ENCODE measurements around the gene CHSY1. TPM values are rescaled to one million over a fixed set of nuclear protein-coding genes. Genes with fewer than 3 reads are reported as not detected.

CHSY1 gene
- total and polyA plus RNA-seq, 2 of the 13 experiments (the other 11 are each of a cell fraction or from before 2014, with no cell fraction given) = 13.3 to 13.7 TPM

DNA sequence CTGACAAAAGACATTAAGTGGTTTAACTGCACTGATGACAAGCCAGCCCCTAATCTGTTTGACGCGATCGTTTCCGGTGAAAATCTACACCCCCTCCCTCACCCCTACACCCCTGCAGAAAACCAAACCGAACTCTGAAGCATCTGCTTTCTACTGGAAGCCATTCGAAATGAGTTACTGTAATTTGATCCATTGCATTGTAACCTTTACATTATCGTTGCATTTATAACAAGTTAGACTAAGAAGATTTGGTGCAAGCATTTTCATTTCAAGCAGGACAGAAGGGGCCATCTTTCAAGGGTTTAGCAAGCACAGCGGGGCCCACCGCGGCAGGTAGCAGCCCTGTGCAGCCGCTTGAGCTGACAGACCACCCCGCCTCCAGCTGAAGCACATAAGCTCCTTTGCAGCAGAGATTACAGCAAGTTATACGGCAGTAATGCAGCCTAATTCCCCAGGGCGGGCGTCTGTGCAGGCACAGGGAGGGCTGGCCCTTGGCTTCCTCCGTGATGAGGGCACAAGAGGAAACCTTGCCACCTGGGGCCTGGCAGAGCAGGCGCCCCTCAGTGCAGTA, 79.3 kb downstream of the CHSY1 start:
- TF ChIP-seq MYNN (CRISPR knock-in tag; IDR thresholded peaks at IDR 0.05; ENCODE audit: low read depth) = no peak
- no peak for TF ChIP-seq CBFB (CRISPR knock-in tag; IDR thresholded peaks at IDR 0.05)
- no peak for TF ChIP-seq ZNF350 (CRISPR knock-in tag; IDR thresholded peaks at IDR 0.05; ENCODE audit: borderline replicate concordance, low read depth)
- BruUV-seq (replicated peaks) = no TSS peak
- DNase-seq (ENCODE audit: low spot score) (no peak), ATAC-seq (no peak), FAIRE-seq (no peak)
- Histone ChIP-seq H3K4me1 (ENCODE audit: insufficient read depth, low read length) (peaks cover 34% of the 10 kb centered on the region), H3K27ac (ENCODE audit: extremely low read length, insufficient read depth, low read length) (no peak overlapping the region), H3K36me3 (replicated peaks in 1 of 2; ENCODE audit: control insufficient read depth in 1 of 2, insufficient read depth in 2 of 2, low read length in 2 of 2) (peaks cover 3 to 16% of the 10 kb centered on the region in 2 experiments; a peak in 4 of 5 replicates), H3K9me3 (ENCODE audit: low read length) (no peaks in the 10 kb centered on the region), H3K9ac (ENCODE audit: insufficient read depth, low read depth, low read length) (no peak overlapping the region), H2AFZ (ENCODE audit: low read length) (no peak overlapping the region), H4K20me1 (ENCODE audit: insufficient read depth, low read length) (no peaks in the 10 kb centered on the region), H3K79me2 (ENCODE audit: insufficient read depth, low read length) (no peaks in the 10 kb centered on the region), H3K27me3 (ENCODE audit: control insufficient read depth in 1 of 2, insufficient read depth in 2 of 2, low read length in 2 of 2) (no peaks in the 10 kb centered on the region), H3K4me3 (replicated peaks in 1 of 3; ENCODE audit: insufficient read depth in 1 of 3, low read depth in 2 of 3, low read length in 3 of 3) (no peak overlapping the region), H3K4me2 (ENCODE audit: low read depth, low read length) (no peak overlapping the region)
- intact Hi-C loops (cut with micrococcal nuclease; ENCODE audit: unreplicated experiment) = no loop called here
- CTCF ChIA-PET (ENCODE audit: low intra/inter-chr PET ratio, low total read pairs) = no interaction called here
- POLR2A ChIA-PET = no interaction called here
- WGBS (ENCODE audit: low lambda C conversion rate) = 87% methylated on average over 12 of the region's 17 CpGs
- in situ Hi-C loops (cut with HindIII; ENCODE audit: extremely low pct_ligation_motif_present, low pct_unique_long_range_greater_than_20kb) = no loop called here

DNA sequence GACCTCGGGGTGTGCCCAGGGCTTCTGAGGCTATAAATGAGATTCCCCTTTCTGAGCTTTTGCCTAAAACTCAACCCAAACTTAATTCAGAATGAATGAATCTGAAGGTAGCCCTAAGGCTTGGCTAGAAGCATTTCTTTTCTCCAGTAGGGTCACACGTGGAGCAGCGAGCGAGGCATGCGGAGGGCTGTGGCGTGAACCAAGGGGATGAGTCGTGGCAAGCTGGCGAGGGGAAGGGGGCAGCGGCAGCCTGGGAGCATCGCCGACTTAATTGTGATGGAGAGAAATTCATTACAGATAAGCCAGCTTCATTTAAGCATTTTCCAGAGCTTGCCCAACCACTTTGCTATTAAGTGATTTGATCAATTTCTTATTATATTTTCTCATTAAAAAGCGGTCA, 79.9 kb downstream of the CHSY1 start:
- no peaks in the 10 kb centered on the region for H4K20me1 ChIP-seq (ENCODE audit: insufficient read depth, low read length)
- H3K27me3 ChIP-seq (ENCODE audit: control insufficient read depth in 1 of 2, insufficient read depth in 2 of 2, low read length in 2 of 2) = no peaks in the 10 kb centered on the region
- ATAC-seq (no peak), FAIRE-seq (no peak), DNase-seq (ENCODE audit: low spot score) (no peak)
- no peaks in the 10 kb centered on the region for H3K9me3 ChIP-seq (ENCODE audit: low read length)
- H3K9ac ChIP-seq (ENCODE audit: insufficient read depth, low read depth, low read length) = no peak overlapping the region
- BruUV-seq (replicated peaks) = no TSS peak
- CTCF ChIA-PET (ENCODE audit: low intra/inter-chr PET ratio, low total read pairs) = no interaction called here
- no peak overlapping the region for H2AFZ ChIP-seq (ENCODE audit: low read length)
- no peak overlapping the region for H3K4me3 ChIP-seq (replicated peaks in 1 of 3; ENCODE audit: insufficient read depth in 1 of 3, low read depth in 2 of 3, low read length in 3 of 3)
- no peak overlapping the region for H3K4me2 ChIP-seq (ENCODE audit: low read depth, low read length)
- intact Hi-C loops (cut with micrococcal nuclease; ENCODE audit: unreplicated experiment) (no loop called here), in situ Hi-C loops (cut with HindIII; ENCODE audit: extremely low pct_ligation_motif_present, low pct_unique_long_range_greater_than_20kb) (no loop called here)
- peaks cover 0 to 12% of the 10 kb centered on the region in 2 experiments; a peak in 2 of 5 replicates for H3K36me3 ChIP-seq (replicated peaks in 1 of 2; ENCODE audit: control insufficient read depth in 1 of 2, insufficient read depth in 2 of 2, low read length in 2 of 2)
- 92% methylated on average over 12 of the region's 12 CpGs for WGBS (ENCODE audit: low lambda C conversion rate)
- H3K79me2 ChIP-seq (ENCODE audit: insufficient read depth, low read length) = no peaks in the 10 kb centered on the region
- POLR2A ChIA-PET = no interaction called here
- H3K4me1 ChIP-seq (ENCODE audit: insufficient read depth, low read length) = peaks cover 35% of the 10 kb centered on the region
- H3K27ac ChIP-seq (ENCODE audit: extremely low read length, insufficient read depth, low read length) = no peak overlapping the region
- no peak for TF ChIP-seq ZNF317 (CRISPR knock-in tag; IDR thresholded peaks at IDR 0.05)
- no peak for TF ChIP-seq ZNF737 (CRISPR knock-in tag; IDR thresholded peaks at IDR 0.05; ENCODE audit: borderline replicate concordance)
- no peak for TF ChIP-seq ZNF619 (CRISPR knock-in tag; IDR thresholded peaks at IDR 0.05)
- TF ChIP-seq, protein P1, sequence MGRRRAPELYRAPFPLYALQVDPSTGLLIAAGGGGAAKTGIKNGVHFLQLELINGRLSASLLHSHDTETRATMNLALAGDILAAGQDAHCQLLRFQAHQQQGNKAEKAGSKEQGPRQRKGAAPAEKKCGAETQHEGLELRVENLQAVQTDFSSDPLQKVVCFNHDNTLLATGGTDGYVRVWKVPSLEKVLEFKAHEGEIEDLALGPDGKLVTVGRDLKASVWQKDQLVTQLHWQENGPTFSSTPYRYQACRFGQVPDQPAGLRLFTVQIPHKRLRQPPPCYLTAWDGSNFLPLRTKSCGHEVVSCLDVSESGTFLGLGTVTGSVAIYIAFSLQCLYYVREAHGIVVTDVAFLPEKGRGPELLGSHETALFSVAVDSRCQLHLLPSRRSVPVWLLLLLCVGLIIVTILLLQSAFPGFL (CRISPR knock-in tag; IDR thresholded peaks at IDR 0.05) = no peak
- TF ChIP-seq SALL2 (CRISPR knock-in tag; IDR thresholded peaks at IDR 0.05) = no peak
- TF ChIP-seq ZNF101 (CRISPR knock-in tag; IDR thresholded peaks at IDR 0.05; ENCODE audit: borderline replicate concordance, low read depth) = no peak
- TF ChIP-seq ELF1 (CRISPR knock-in tag; IDR thresholded peaks at IDR 0.05) = no peak
- TF ChIP-seq, protein P2, sequence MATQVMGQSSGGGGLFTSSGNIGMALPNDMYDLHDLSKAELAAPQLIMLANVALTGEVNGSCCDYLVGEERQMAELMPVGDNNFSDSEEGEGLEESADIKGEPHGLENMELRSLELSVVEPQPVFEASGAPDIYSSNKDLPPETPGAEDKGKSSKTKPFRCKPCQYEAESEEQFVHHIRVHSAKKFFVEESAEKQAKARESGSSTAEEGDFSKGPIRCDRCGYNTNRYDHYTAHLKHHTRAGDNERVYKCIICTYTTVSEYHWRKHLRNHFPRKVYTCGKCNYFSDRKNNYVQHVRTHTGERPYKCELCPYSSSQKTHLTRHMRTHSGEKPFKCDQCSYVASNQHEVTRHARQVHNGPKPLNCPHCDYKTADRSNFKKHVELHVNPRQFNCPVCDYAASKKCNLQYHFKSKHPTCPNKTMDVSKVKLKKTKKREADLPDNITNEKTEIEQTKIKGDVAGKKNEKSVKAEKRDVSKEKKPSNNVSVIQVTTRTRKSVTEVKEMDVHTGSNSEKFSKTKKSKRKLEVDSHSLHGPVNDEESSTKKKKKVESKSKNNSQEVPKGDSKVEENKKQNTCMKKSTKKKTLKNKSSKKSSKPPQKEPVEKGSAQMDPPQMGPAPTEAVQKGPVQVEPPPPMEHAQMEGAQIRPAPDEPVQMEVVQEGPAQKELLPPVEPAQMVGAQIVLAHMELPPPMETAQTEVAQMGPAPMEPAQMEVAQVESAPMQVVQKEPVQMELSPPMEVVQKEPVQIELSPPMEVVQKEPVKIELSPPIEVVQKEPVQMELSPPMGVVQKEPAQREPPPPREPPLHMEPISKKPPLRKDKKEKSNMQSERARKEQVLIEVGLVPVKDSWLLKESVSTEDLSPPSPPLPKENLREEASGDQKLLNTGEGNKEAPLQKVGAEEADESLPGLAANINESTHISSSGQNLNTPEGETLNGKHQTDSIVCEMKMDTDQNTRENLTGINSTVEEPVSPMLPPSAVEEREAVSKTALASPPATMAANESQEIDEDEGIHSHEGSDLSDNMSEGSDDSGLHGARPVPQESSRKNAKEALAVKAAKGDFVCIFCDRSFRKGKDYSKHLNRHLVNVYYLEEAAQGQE (IDR thresholded peaks at IDR 0.05; ENCODE audit: borderline replicate concordance in 1 of 2, low read depth in 1 of 2, low read length in 2 of 2) = no peak
- TF ChIP-seq, protein P3, sequence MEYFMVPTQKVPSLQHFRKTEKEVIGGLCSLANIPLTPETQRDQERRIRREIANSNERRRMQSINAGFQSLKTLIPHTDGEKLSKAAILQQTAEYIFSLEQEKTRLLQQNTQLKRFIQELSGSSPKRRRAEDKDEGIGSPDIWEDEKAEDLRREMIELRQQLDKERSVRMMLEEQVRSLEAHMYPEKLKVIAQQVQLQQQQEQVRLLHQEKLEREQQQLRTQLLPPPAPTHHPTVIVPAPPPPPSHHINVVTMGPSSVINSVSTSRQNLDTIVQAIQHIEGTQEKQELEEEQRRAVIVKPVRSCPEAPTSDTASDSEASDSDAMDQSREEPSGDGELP (IDR thresholded peaks at IDR 0.05; ENCODE audit: borderline replicate concordance, low read depth) = no peak
- TF ChIP-seq FLYWCH1 (CRISPR knock-in tag; IDR thresholded peaks at IDR 0.05) = no peak
- TF ChIP-seq NCOA1 (CRISPR knock-in tag; IDR thresholded peaks at IDR 0.05) = no peak

All from HepG2 (cell line).